H9 (cell line): ENCODE measurements around the gene EFNA5. TPM values are rescaled to one million over a fixed set of nuclear protein-coding genes. Genes with fewer than 3 reads are reported as not detected.

Experiments used
- DNase-seq: peaks from one replicate; pipeline ENCODE4 v3.0.0-alpha.2; 2017
- H2AFZ ChIP-seq: one replicate; pipeline ENCODE4 v1.6.1; 2013; ENCODE audit warnings: mild to moderate bottlenecking, low read length, control low read depth, moderate library complexity
- H2AK5ac ChIP-seq: 2 replicates; pipeline ENCODE4 v1.6.1; 2013; ENCODE audit warnings: low read length, control low read depth, mixed read lengths; ENCODE audit not compliant: insufficient read length
- H2BK120ac ChIP-seq: one replicate; pipeline ENCODE4 v1.6.1; 2013; ENCODE audit warnings: low read depth, mild to moderate bottlenecking, low read length, control low read depth, inconsistent platforms; ENCODE audit not compliant: poor library complexity, severe bottlenecking
- H2BK12ac ChIP-seq: 2 replicates; pipeline ENCODE4 v1.6.1; 2013; ENCODE audit warnings: low read length, control low read depth, mixed read lengths, low read depth; ENCODE audit not compliant: insufficient read length
- H2BK15ac ChIP-seq: 2 replicates; pipeline ENCODE4 v1.6.1; 2013; ENCODE audit warnings: low read depth, low read length, control low read depth
- H2BK20ac ChIP-seq: one replicate; pipeline ENCODE4 v1.6.1; 2013; ENCODE audit warnings: low read depth, mild to moderate bottlenecking, low read length, control low read depth, inconsistent platforms; ENCODE audit not compliant: poor library complexity, severe bottlenecking
- H2BK5ac ChIP-seq: 2 replicates; pipeline ENCODE4 v1.6.1; 2013; ENCODE audit warnings: low read length, control low read depth, mixed read lengths; ENCODE audit not compliant: insufficient read length
- H3K14ac ChIP-seq: 2 replicates; pipeline ENCODE4 v1.6.1; 2013; ENCODE audit warnings: low read length, control low read depth; ENCODE audit not compliant: insufficient read depth
- H3K18ac ChIP-seq: 2 replicates; pipeline ENCODE4 v1.6.1; 2013; ENCODE audit warnings: low read depth, mild to moderate bottlenecking, mixed read lengths, low read length, control low read depth; ENCODE audit not compliant: insufficient read length
- H3K23ac ChIP-seq: 2 replicates; pipeline ENCODE4 v1.6.1; 2013; ENCODE audit warnings: low read length, control low read depth, mixed read lengths, low read depth; ENCODE audit not compliant: insufficient read length
- H3K23me2 ChIP-seq: 2 replicates; pipeline ENCODE4 v1.6.1; 2013; ENCODE audit warnings: low read depth, mild to moderate bottlenecking, mixed read lengths, low read length, control low read depth; ENCODE audit not compliant: insufficient read length, poor library complexity, severe bottlenecking
- H3K27ac ChIP-seq: 2 replicates; pipeline ENCODE4 v1.5.1; 2013; ENCODE audit warnings: low read length, control low read depth, mixed read lengths, low read depth; ENCODE audit not compliant: insufficient read length
- H3K27me3 ChIP-seq: 2 replicates; pipeline ENCODE4 v1.6.1; 2013; ENCODE audit warnings: low read length, control low read depth, inconsistent platforms; ENCODE audit not compliant: insufficient read depth
- H3K4ac ChIP-seq: 2 replicates; pipeline ENCODE4 v1.6.1; 2013; ENCODE audit warnings: low read depth, mild to moderate bottlenecking, control low read depth, inconsistent platforms, low read length, moderate library complexity
- H3K4me1 ChIP-seq: 2 replicates; pipeline ENCODE4 v1.6.1; 2013; ENCODE audit warnings: low read length, control low read depth, inconsistent platforms; ENCODE audit not compliant: insufficient read depth
- H3K4me2 ChIP-seq: 2 replicates; pipeline ENCODE4 v1.6.1; 2013; ENCODE audit warnings: low read length, control low read depth, mixed read lengths; ENCODE audit not compliant: insufficient read length, insufficient read depth
- H3K56ac ChIP-seq: 2 replicates; pipeline ENCODE4 v1.6.1; 2013; ENCODE audit warnings: low read depth, mild to moderate bottlenecking, mixed read lengths, low read length, control low read depth; ENCODE audit not compliant: insufficient read length
- H3K79me1 ChIP-seq: 2 replicates; pipeline ENCODE4 v1.6.1; 2013; ENCODE audit warnings: low read depth, mild to moderate bottlenecking, moderate library complexity, low read length, control low read depth, inconsistent platforms; ENCODE audit not compliant: insufficient read depth, poor library complexity, severe bottlenecking
- H3K79me2 ChIP-seq: 2 replicates; pipeline ENCODE4 v1.6.1; 2013; ENCODE audit warnings: low read length, control low read depth, inconsistent platforms; ENCODE audit not compliant: insufficient read depth
- H3K9ac ChIP-seq: 2 replicates; pipeline ENCODE4 v1.6.1; 2013; ENCODE audit warnings: low read length, control low read depth, mixed read lengths; ENCODE audit not compliant: insufficient read length; ENCODE audit errors: extremely low read depth
- H3K9me3 ChIP-seq: one replicate; pipeline ENCODE4 v1.6.1; 2013; ENCODE audit warnings: low read depth, low read length, inconsistent platforms; ENCODE audit not compliant: control insufficient read depth
- H3T11ph ChIP-seq: one replicate; pipeline ENCODE4 v1.6.1; 2013; ENCODE audit warnings: mild to moderate bottlenecking, low read length, control low read depth, inconsistent platforms
- H4K20me1 ChIP-seq: one replicate; pipeline ENCODE4 v1.6.1; 2013; ENCODE audit not compliant: control insufficient read depth, insufficient read length, insufficient read depth
- H4K5ac ChIP-seq: 2 replicates; pipeline ENCODE4 v1.6.1; 2013; ENCODE audit warnings: low read depth, mild to moderate bottlenecking, mixed read lengths, low read length, control low read depth; ENCODE audit not compliant: insufficient read length
- H4K8ac ChIP-seq: replicated peaks from 2 replicates; pipeline ENCODE4 v1.6.1; 2013; ENCODE audit warnings: low read length, control low read depth, mixed read lengths, low read depth; ENCODE audit not compliant: insufficient read length
- H4K91ac ChIP-seq: 2 replicates; pipeline ENCODE4 v1.6.1; 2013; ENCODE audit warnings: low read depth, mild to moderate bottlenecking, moderate library complexity, mixed read lengths, low read length, control low read depth; ENCODE audit not compliant: insufficient read length
- H3K27ac Mint-ChIP-seq, 3 experiments: 2 replicates in 2 of 3; 3 replicates in 1 of 3; pipeline ENCODE4 v1.8.0; 2020 to 2021; ENCODE audit warnings: mixed read lengths in 3 of 3, mild to moderate bottlenecking in 1 of 3, moderate library complexity in 1 of 3
- H3K27me3 Mint-ChIP-seq: 2 replicates; pipeline ENCODE4 v1.8.0; 2021; ENCODE audit warnings: low read depth, mild to moderate bottlenecking, moderate library complexity, mixed read lengths
- H3K36me3 Mint-ChIP-seq, 3 experiments: 2 replicates in 2 of 3; 3 replicates in 1 of 3; pipeline ENCODE4 v1.8.0; 2020 to 2021; ENCODE audit warnings: low read depth in 3 of 3, mixed read lengths in 3 of 3; ENCODE audit not compliant: insufficient read depth in 1 of 3
- H3K4me1 Mint-ChIP-seq, 2 experiments: 2 replicates each; pipeline ENCODE4 v1.8.0; 2020; ENCODE audit warnings: mixed read lengths in 2 of 2
- H3K4me3 Mint-ChIP-seq, 2 experiments: 2 replicates in 1 of 2; 3 replicates in 1 of 2; pipeline ENCODE4 v1.8.0; 2020 to 2021; ENCODE audit warnings: mild to moderate bottlenecking in 2 of 2, mixed read lengths in 2 of 2, moderate library complexity in 1 of 2
- H3K9me3 Mint-ChIP-seq, 2 experiments: 2 replicates in 1 of 2; 3 replicates in 1 of 2; pipeline ENCODE4 v1.8.0; 2020; ENCODE audit warnings: mild to moderate bottlenecking in 2 of 2, mixed read lengths in 2 of 2, moderate library complexity in 1 of 2
- CTCF ChIP-seq: fragments of 200-600 bp; sonication (generic); conservative IDR thresholded peaks from 3 replicates; pipeline ENCODE4 v1.8.0; 2021; ENCODE audit warnings: antibody characterized with exemption, mild to moderate bottlenecking
- WGBS: extraction: QIAGEN DNeasy Blood & Tissue Kit; methylation state at CpG from one replicate; pipeline ENCODE4 v1.1.7; 2013; ENCODE audit warnings: missing lambda C conversion rate, low lambda C conversion rate, mixed read lengths; ENCODE audit not compliant: insufficient read length; ENCODE audit errors: extremely low coverage; 5-methylcytosine and 5-hydroxymethylcytosine counted together
- total RNA-seq: library from RNA; stranded (reverse); gene quantifications from 2 replicates; pipeline ENCODE4 v1.2.1, GENCODE V29; 2021

The EFNA5 gene
- total RNA-seq, 1 experiment from 2014 or later: 20.4 TPM

GRCh38 chr5:107673039-107673367, 2.3 kb upstream of the EFNA5 start:
- Mint-ChIP-seq H3K27ac (peak overlapping the region; percentile 55 to 91 (median 91); a peak in 4 of 7 replicates), H3K36me3 (no peaks in the 10 kb centered on the region), H3K4me3 (peak overlapping the region; percentile 90 to 93), H3K9me3 (no peaks in the 10 kb centered on the region; a peak in 1 of 5 replicates), H3K27me3 (peaks cover 13% of the 10 kb centered on the region), H3K4me1 (peaks cover 32 to 37% of the 10 kb centered on the region in 2 experiments)
- H3K14ac ChIP-seq: no peak overlapping the region
- no peak overlapping the region for H3K56ac ChIP-seq
- H3K23me2 ChIP-seq: peaks cover 43% of the 10 kb centered on the region
- no peak overlapping the region for H2BK120ac ChIP-seq
- H3K23ac ChIP-seq: no peak overlapping the region
- H3K79me1 ChIP-seq: no peaks in the 10 kb centered on the region
- no peak overlapping the region for H3K27ac ChIP-seq
- H2BK12ac ChIP-seq: no peak overlapping the region
- no peaks in the 10 kb centered on the region for H4K20me1 ChIP-seq
- no CpG with 5 or more reads among the region's 11 CpGs for WGBS
- H3K9me3 ChIP-seq: no peaks in the 10 kb centered on the region
- no peak overlapping the region for H2BK15ac ChIP-seq
- H2AFZ ChIP-seq: no peak overlapping the region
- peak overlapping the region; percentile 46 for H3K9ac ChIP-seq
- peaks cover 2% of the 10 kb centered on the region; the same call in 1 of the 2 replicates for H3K27me3 ChIP-seq
- no peaks in the 10 kb centered on the region for H3K79me2 ChIP-seq
- DNase-seq: no peak
- H3T11ph ChIP-seq: no peak overlapping the region
- H4K91ac ChIP-seq: no peak overlapping the region
- H4K5ac ChIP-seq: no peak overlapping the region
- H2AK5ac ChIP-seq: no peak overlapping the region
- peaks cover 2% of the 10 kb centered on the region; the same call in 1 of the 2 replicates for H3K4me1 ChIP-seq
- H4K8ac ChIP-seq: no peak overlapping the region
- TF ChIP-seq CTCF: no peak
- no peak overlapping the region for H3K18ac ChIP-seq
- peak overlapping the region; percentile 97 for H3K4me2 ChIP-seq
- H2BK20ac ChIP-seq: no peak overlapping the region
- H3K4ac ChIP-seq: no peak overlapping the region
- no peak overlapping the region for H2BK5ac ChIP-seq
